Keratinocyte (primary cell): Measurements from ENCODE around the gene ATPAF1.

Experiments
- EZH2 ChIP-seq: IDR thresholded peaks from one replicate; pipeline ENCODE4 v1.6.1; 2012; ENCODE audit warnings: inconsistent platforms, mild to moderate bottlenecking, low read length, moderate library complexity
- TF ChIP-seq, protein P1 (sequence below), 3 experiments: IDR thresholded peaks in 1 of 3; conservative IDR thresholded peaks in 1 of 3; optimal IDR thresholded peaks in 1 of 3; 2 replicates in 2 of 3; 3 replicates in 1 of 3; pipeline versions ENCODE3 to v1.5.1; 2011; ENCODE audit warnings: low read length in 3 of 3, mild to moderate bottlenecking in 3 of 3, moderate library complexity in 2 of 3, control low read depth in 1 of 3, inconsistent platforms in 1 of 3; ENCODE audit not compliant: insufficient read depth in 2 of 3; ENCODE audit errors: extremely low read depth in 1 of 3

DNA sequence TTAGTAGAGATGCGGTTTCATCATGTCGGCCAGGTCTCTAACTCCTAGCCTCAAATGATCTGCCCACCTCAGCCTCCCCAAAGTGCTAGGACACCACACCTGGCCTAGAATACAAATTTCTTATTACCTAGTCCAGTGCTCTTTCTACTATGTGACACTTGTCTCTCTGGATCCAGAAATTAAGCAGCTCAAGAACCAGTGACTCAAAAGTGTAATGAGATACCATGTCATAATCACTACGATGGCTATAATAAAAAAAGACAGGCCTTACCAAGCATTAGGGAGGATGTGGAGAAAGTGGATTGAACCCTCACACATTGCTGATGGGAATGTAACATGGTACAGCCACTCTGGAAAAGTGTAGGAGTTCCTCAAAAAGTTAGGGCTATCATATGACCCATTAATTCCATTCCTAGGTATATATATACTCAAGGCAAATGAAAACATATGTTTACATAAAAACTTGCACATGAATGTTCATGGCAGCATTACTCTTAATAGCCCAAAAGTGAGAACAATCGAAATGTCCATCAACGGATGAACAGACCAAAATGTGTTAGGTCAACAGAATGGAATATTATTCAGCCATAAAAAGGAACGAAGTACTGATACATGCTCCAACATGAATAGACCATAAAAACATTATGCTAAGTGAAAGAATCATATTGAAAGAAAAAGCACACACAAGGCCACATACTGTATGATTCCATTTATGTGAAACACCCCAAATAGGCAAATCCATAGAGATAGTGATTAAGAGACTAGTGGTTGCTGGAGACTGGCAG is 11.8 kb upstream of the ATPAF1 start:
- TF ChIP-seq, protein P1, sequence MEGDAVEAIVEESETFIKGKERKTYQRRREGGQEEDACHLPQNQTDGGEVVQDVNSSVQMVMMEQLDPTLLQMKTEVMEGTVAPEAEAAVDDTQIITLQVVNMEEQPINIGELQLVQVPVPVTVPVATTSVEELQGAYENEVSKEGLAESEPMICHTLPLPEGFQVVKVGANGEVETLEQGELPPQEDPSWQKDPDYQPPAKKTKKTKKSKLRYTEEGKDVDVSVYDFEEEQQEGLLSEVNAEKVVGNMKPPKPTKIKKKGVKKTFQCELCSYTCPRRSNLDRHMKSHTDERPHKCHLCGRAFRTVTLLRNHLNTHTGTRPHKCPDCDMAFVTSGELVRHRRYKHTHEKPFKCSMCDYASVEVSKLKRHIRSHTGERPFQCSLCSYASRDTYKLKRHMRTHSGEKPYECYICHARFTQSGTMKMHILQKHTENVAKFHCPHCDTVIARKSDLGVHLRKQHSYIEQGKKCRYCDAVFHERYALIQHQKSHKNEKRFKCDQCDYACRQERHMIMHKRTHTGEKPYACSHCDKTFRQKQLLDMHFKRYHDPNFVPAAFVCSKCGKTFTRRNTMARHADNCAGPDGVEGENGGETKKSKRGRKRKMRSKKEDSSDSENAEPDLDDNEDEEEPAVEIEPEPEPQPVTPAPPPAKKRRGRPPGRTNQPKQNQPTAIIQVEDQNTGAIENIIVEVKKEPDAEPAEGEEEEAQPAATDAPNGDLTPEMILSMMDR (optimal IDR thresholded peaks at IDR 0.05 in 1 of 3, IDR thresholded peaks at IDR 0.05 in 1 of 3, conservative IDR thresholded peaks at IDR 0.05 in 1 of 3; ENCODE audit: extremely low read depth in 1 of 3, insufficient read depth in 2 of 3, low read length in 3 of 3): no peak
- no peak for TF ChIP-seq EZH2
